GM12878 (cell line): ENCODE data around the gene ACSS1. TPM values are rescaled to one million over a fixed set of nuclear protein-coding genes. Genes with fewer than 3 reads are reported as not detected.

ENCODE experiments used
- HDGF ChIP-seq: fragments of 450-650 bp; IDR thresholded peaks from 2 replicates; pipeline ENCODE4 v1.6.1; 2016; ENCODE audit warnings: antibody characterized with exemption
- MLLT1 ChIP-seq: fragments of 450-650 bp; IDR thresholded peaks from 2 replicates; pipeline ENCODE4 v1.6.1; 2016; ENCODE audit warnings: mild to moderate bottlenecking
- PAX5 ChIP-seq: IDR thresholded peaks from 2 replicates; pipeline ENCODE4 v1.6.1; 2011; ENCODE audit warnings: low read depth, low read length, borderline replicate concordance
- POU2F2 ChIP-seq: IDR thresholded peaks from 3 replicates; pipeline ENCODE4 v1.6.1; 2011; ENCODE audit warnings: low read depth, mild to moderate bottlenecking, low read length, borderline replicate concordance
- TAF1 ChIP-seq: IDR thresholded peaks from 2 replicates; pipeline ENCODE4 v1.6.1; 2011; ENCODE audit warnings: mild to moderate bottlenecking, low read depth, low read length, borderline replicate concordance
- TARDBP ChIP-seq: IDR thresholded peaks from 2 replicates; pipeline ENCODE4 v1.6.1; 2016; ENCODE audit warnings: borderline replicate concordance
- ZNF687 ChIP-seq: fragments of 450-650 bp; IDR thresholded peaks from 2 replicates; pipeline ENCODE4 v1.6.1; 2017; ENCODE audit warnings: mild to moderate bottlenecking, moderate library complexity
- polyA plus RNA-seq, 11 experiments: library from polyadenylated mRNA; depleted of rRNA in 4 of 11; unstranded in 6 of 11; stranded (reverse) in 5 of 11; fragments of >200 nt; fragmentation: Nextera tagmentation in 4 of 11; fragmentation: Illumina TruSeq in 1 of 11; extraction: Ambion mirVana in 4 of 11; extraction: Trizol in 1 of 11; gene quantifications; 1 replicate in 1 of 11; 2 replicates in 10 of 11; pipeline versions ENCODE4 v1.2.1 to v1.2.3, GENCODE V29; 2011 to 2016; ENCODE audit warnings: inconsistent platforms in 2 of 11, missing spikeins in 2 of 11, low read depth in 1 of 11
- total RNA-seq, 4 experiments: library from RNA; depleted of rRNA in 3 of 4; stranded (reverse); fragments of >200 nt in 3 of 4; fragmentation: Illumina TruSeq in 1 of 4; extraction: Trizol in 1 of 4; gene quantifications; 2 replicates each; pipeline versions ENCODE4 v1.2.1 to v1.2.3, GENCODE V29; 2013 to 2021

ACSS1 gene
- total and polyA plus RNA-seq, 10 of the 15 experiments (the other 5 are each of a cell fraction or from before 2014, with no cell fraction given), result 1.3 to 44.9 (median 31.1) TPM

- TF ChIP-seq MLLT1 (peak; percentile 42; the same call in 1 of the 2 replicates), HDGF (0 out of 2 replicates have a peak, but pooled peaks have one; percentile 43), TARDBP (no peak), ZNF687 (peak; percentile 91), PAX5 (peak; percentile 98), TAF1 (peak; percentile 83; the same call in 1 of the 2 replicates), POU2F2 (peak; percentile 50; the same call in 2 of the 3 replicates)
These were observed at the start of gene ACSS1 (continued) for GRCh38 chr20:25058051-25058846.
